NCI-H146 (cell line): Measurements from ENCODE around the gene TMEM123.

Source experiments
- DNase-seq: peaks from one replicate; lab custom pipeline; 2025; lab: John Stamatoyannopoulos, UW

Gene TMEM123, protein sequence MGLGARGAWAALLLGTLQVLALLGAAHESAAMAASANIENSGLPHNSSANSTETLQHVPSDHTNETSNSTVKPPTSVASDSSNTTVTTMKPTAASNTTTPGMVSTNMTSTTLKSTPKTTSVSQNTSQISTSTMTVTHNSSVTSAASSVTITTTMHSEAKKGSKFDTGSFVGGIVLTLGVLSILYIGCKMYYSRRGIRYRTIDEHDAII

GRCh38 chr11:102452461-102453301, at the start of gene TMEM123:
TSS of gene TMEM123 (minus strand) at chr11:102452765. CDS start at chr11:102452623, 142 bp downstream.
- DNase-seq = peak; percentile 87

GRCh38 chr11:102500829-102501228, 48.3 kb upstream of the TMEM123 start:
- DNase-seq = no peak

DNA sequence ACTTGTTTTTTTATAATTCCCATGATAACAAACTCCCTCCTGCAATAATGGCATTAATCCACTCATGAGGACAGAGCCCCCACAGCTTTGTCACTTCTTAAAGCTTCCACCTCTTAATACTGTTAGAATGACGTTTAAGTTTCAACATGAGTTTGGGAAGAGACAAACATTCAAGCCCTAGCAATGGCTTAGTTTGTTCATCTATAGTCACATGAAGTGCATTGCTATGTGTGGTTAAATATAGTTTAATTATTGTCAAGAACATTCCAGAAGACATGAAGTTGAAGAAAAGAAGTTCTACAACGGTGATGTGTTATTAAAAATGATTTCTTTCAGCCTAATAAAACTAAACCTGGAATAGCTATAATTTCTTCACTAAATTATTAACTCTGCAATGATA, 47.4 kb upstream of the TMEM123 start:
- no peak for DNase-seq

DNA sequence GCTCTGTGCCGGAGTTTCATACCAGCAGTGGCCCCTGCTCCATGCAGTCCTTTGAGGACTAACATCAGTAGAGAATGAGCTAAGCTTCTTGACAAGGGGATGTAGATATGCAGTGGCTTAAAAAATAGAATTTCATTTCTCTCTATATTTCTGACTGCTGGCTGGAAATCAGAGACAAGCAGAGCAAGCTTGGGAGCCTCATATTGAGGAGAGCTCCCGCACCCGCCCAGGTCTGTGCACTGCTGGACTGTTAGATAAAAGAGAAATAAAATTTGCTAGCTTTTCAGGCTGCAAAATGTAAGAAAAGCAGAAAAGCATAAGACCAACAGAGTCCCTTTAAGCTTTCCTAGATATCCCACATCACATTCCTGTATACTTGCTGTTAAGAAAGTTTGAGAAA, 46.6 kb upstream of the TMEM123 start:
- DNase-seq = no peak

DNA sequence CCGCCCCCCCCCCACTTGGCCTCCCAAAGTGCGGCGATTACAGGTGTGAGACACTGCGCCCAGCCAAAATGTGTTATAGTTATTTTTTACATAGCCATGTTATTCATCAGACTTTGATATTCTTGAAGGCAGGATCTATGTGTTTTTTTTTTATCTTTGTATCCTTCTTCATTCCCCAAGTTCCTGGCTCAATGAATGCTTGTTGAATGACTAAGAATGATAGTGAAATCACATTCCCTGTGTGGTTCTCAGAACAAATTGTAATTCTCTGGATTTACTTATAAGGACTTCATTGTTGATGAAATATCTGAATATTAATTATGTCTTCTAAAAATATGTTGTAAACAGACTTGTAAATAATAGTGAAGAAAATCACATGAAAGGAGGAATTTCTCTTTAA, 44.5 kb upstream of the TMEM123 start:
- DNase-seq = no peak

GRCh38 chr11:102495161-102496042, 42.8 kb upstream of the TMEM123 start:
- DNase-seq = peak; percentile 73

DNA sequence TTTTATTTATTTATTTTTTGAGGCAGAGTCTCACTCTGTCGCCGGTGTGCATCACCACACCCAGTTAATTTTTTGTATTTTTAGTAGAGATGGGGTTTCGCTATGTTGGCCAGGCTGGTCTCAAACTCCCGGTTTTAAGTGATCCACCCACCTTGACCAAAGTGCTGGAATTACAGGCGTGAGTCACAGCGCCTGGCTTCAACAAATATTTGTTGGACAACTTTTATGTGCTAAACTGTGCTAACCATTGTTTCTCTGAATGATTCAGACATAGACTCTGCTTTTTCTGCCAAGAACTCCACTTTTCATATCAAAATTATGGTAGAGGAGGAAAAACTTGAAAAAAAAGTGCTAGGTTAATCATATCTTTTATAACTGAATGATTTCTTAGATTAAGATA, 41.7 kb upstream of the TMEM123 start:
- no peak for DNase-seq

DNA sequence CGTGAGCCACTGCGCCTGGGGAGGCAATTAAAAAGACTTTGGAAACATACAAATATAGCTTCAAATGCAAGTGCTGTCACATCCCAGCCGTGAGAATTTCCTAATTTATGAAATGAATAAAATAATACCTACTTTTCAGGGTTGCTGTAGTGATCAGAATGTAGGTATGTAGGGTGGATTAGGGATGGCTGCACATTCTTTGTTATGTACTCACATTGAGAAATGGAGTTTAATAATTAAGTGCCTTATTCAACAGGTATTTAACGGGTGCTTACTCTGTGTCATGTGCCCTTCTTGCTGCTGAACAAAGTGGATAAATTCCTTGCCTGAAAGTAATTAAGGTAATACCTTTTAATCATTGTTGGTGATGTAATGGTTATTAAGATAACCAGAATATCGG, 41.0 kb upstream of the TMEM123 start:
- no peak for DNase-seq

- DNase-seq = no peak
These were observed 39.4 kb upstream of the TMEM123 start for GRCh38 chr11:102491969-102492368.

DNA sequence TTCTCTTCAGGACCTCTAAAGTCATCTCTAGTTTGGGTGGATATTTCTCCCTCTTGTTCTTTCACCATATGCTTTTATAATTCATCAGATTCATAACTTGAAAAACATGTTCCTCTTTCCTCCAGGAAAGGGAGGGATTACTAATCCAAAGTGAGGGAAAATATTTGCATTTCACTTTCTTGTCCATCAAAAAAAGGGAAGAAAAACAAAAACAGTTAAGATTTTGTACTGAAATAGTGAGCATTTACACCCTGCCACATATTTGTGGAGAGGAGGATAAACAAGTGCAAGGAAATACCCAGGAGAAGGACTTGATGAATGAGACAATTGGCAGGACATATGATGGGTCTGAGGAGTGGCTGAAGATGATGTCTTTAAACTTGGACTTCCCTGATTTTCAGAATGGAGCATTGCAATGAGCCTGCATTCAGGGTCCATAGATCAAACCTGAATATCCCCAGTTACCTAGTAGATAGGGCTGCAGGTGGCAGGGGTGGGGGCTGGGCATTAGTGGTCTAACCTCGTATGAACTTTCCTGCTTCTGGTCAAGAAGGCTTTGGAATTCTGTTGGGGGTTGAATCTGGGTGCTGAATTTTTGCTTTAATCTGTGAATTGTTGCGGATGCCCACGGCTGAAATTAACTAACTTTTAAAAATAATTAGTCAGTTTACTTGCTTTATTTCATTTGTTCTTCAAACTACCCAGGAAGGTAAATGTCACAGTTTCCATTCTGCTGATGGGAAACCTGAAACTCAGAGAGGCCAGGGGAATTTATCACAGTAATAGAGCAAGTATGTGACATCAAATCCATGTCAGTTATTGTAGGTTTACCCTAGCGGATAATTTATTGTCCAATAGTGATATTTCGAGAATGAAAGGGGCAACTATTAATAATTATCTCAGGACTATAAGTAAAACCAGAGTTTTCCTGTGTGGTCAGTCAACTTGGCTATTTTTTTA, 36.9 kb upstream of the TMEM123 start:
- no peak for DNase-seq

- DNase-seq = no peak
These were observed 35.6 kb upstream of the TMEM123 start for GRCh38 chr11:102488208-102488607.

- no peak for DNase-seq
These were observed 34.6 kb upstream of the TMEM123 start for GRCh38 chr11:102487214-102487613.

DNA sequence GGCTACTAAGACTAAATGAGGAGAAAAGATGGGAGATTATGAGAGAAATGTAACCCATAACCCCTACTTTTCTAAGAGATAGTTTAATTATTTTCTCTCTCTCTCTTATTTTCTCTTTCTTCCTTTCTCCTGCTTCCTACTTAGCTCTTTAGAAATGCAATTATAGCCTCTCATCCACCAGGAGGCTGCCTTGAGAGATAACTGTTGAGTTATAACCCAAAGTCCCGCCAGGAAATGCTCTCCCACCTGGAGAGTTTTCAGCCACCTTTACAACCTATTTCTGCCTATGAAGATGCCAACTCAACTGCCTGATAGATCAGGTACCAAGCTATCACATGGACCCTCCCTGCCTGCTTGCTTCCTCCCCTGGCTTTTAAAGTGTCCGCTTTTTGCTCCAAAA, 34.0 kb upstream of the TMEM123 start:
- no peak for DNase-seq

DNA sequence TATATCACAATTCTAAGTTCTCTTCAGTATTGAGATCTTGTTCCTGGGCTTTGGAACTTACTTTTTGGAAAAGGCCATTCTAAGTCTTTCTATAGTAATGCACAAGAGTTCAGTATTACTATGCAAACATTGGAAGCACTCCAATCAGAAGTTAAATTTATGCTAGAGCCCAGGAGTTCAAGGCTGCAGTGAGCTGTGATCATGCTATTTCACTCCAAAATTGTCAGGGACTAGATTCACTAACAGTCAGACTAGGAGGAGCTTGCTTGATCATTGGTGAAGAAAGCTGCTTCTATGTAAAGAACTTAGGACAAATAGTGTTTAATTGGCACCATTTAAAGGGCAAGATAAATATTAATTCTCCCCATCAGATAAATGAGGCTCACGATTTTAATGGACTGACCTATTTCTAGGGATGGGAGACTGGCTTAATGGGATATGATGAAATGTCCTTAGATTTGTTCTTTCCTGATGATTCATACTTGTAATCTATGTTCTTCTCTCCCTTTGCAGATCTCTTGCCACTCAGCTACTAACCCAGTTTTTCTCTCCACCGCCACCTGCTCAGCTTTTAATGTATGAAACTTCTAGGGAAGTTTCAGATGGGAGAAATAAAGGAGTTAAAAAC, 32.6 kb upstream of the TMEM123 start:
- DNase-seq = no peak

- DNase-seq = no peak
These were observed 29.9 kb upstream of the TMEM123 start for GRCh38 chr11:102482433-102482832.

DNA sequence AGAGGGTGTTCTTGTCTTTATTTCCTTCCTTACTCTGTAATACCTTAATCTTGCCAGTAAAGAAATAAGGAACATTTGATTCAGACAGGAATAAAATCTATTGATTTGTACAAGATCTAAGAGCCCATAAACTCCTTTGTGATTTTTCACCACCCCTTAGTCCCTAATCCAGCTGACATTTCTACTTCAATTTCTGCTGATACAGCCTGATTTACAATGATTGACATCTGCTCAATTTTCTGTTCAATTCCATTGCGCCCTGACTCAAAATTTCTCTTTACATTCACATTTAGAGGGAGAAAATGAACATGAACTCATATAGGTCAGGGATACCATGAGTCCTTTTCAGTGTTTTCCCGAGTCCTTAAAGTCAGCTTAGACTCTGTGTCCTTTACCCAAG, 27.2 kb upstream of the TMEM123 start:
- no peak for DNase-seq

DNA sequence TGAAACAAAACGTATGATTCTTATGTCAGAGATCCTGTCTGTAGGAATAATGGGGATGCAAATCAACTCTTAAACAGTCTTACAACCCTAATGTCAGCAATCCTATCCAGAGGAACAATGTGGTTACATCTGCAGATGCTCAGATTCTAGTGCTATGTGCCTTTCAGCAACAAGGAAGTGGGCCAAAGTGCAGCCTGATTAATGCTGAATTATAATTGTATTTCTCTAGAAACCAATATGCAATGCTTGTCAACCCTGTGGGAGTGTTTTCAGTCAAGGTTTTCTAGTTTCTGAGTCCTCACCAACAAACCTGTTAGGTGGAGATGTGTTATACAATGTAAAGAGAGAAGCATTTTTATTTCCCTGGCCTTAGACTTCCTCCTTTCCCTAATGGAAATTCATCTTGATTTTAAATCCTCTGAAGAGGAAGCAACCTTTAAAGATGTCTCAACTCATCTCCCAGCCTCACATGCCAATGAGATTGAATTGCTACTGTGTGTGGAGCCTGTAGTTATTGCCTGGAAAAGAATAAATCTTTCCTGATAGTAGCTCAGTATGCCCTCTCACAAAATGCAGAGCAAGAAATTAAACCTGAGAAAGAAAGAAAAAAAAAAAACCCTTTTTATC, 26.2 kb upstream of the TMEM123 start:
- no peak for DNase-seq

DNA sequence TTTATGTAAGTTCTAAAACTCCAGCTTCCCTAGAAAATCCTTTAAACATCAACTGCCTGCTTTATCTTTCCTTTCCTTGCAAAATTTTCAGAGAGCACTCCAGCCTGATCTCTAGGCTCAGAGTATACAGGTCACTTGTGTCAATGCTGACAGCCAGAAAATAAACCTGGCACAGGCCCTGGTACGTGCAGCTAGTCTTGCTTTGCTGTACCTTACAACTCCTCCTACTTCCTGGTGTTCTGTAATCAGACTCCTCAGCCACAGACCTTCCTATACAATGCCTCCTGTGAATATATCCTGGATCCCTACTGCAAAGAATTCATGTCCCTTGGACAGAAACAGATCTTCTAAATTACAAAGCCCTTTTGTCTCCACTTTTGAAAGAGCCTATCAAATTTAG, 24.2 kb upstream of the TMEM123 start:
- DNase-seq = peak; percentile 31

DNA sequence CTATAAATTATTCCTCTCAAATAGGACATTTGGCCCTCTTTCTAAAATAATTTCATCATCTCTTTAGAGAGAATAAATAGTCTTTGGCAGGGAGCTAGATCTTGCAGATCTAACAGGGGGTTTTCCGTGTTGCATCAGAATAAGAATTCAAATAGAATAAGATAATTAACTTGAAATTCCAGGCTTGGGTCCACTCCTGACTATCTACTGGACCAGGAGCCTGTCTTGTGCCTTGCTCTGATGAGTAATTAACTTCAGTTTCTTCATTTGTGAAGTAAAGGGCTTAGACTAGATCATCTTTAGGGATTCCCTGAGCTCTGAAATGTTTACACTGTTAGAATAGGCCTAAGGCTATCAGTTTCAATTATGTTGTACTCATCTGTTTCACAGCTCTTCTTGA, 23.5 kb upstream of the TMEM123 start:
- no peak for DNase-seq

GRCh38 chr11:102473543-102473942, 21.0 kb upstream of the TMEM123 start:
- no peak for DNase-seq

- no peak for DNase-seq
These were observed 19.6 kb upstream of the TMEM123 start for GRCh38 chr11:102472127-102472526.
